Loucy (cell line): ENCODE measurements around the gene LYRM4.

Experiments used
- H2AFZ ChIP-seq: fragments of 200-600 bp; sonication (generic); 2 replicates; pipeline ENCODE4 v1.6.0; 2016; ENCODE audit warnings: antibody characterized with exemption, mild to moderate bottlenecking, low read length, moderate library complexity
- H3F3A ChIP-seq: fragments of 200-600 bp; 2 replicates; pipeline ENCODE4 v1.6.0; 2016; ENCODE audit warnings: antibody characterized with exemption, low read depth, mild to moderate bottlenecking
- H3K27me3 ChIP-seq: fragments of 200-600 bp; sonication (generic); 2 replicates; pipeline ENCODE4 v1.6.1; 2014; ENCODE audit warnings: low read length, mild to moderate bottlenecking; ENCODE audit not compliant: insufficient read depth, poor library complexity, severe bottlenecking
- H3K36me3 ChIP-seq: fragments of 200-600 bp; sonication (generic); 2 replicates; pipeline ENCODE4 v1.6.1; 2016; ENCODE audit warnings: low read length; ENCODE audit not compliant: insufficient read depth
- H3K4me1 ChIP-seq: fragments of 200-600 bp; sonication (generic); 2 replicates; pipeline ENCODE4 v1.5.1; 2014; ENCODE audit warnings: low read length, mild to moderate bottlenecking; ENCODE audit not compliant: insufficient read depth, poor library complexity, severe bottlenecking
- H3K4me2 ChIP-seq: fragments of 200-600 bp; sonication (generic); 2 replicates; pipeline ENCODE4 v1.6.0; 2014; ENCODE audit warnings: antibody characterized with exemption, low read length, low read depth, mild to moderate bottlenecking; ENCODE audit not compliant: poor library complexity, severe bottlenecking
- H3K4me3 ChIP-seq: fragments of 200-600 bp; sonication (generic); 2 replicates; pipeline ENCODE4 v1.5.1; 2014; ENCODE audit warnings: low read length, mild to moderate bottlenecking, mixed read lengths; ENCODE audit not compliant: poor library complexity, severe bottlenecking
- H3K79me2 ChIP-seq: fragments of 200-600 bp; sonication (generic); 2 replicates; pipeline ENCODE4 v1.6.1; 2014; ENCODE audit warnings: low read length; ENCODE audit not compliant: insufficient read depth
- H3K9ac ChIP-seq: fragments of 200-600 bp; sonication (generic); 2 replicates; pipeline ENCODE4 v1.6.0; 2014; ENCODE audit warnings: mild to moderate bottlenecking, low read depth, low read length, moderate library complexity; ENCODE audit not compliant: poor library complexity, severe bottlenecking
- H3K9me2 ChIP-seq: fragments of 200-600 bp; sonication (generic); replicated peaks from 2 replicates; pipeline ENCODE4 v1.6.1; 2016; ENCODE audit warnings: low read depth, low read length, mixed read lengths
- H3K9me3 ChIP-seq: fragments of 200-600 bp; sonication (generic); 2 replicates; pipeline ENCODE4 v1.6.1; 2014; ENCODE audit warnings: mild to moderate bottlenecking, antibody characterized with exemption, low read length, low read depth; ENCODE audit not compliant: insufficient read depth
- H4K20me1 ChIP-seq: fragments of 200-600 bp; sonication (generic); 2 replicates; pipeline ENCODE4 v1.6.0; 2014; ENCODE audit warnings: antibody characterized with exemption, low read length, mild to moderate bottlenecking; ENCODE audit not compliant: insufficient read depth, poor library complexity, severe bottlenecking
- CTCF ChIP-seq: fragments of 200-600 bp; sonication (generic); conservative IDR thresholded peaks from 2 replicates; pipeline ENCODE4 v1.5.1; 2014; ENCODE audit warnings: mild to moderate bottlenecking, antibody characterized with exemption, low read length
- EZH2phosphoT487 ChIP-seq: fragments of 200-600 bp; IDR thresholded peaks from 2 replicates; pipeline ENCODE4 v1.6.1; 2018; ENCODE audit warnings: antibody characterized with exemption, mild to moderate bottlenecking, moderate library complexity, borderline replicate concordance

The LYRM4 gene

DNA sequence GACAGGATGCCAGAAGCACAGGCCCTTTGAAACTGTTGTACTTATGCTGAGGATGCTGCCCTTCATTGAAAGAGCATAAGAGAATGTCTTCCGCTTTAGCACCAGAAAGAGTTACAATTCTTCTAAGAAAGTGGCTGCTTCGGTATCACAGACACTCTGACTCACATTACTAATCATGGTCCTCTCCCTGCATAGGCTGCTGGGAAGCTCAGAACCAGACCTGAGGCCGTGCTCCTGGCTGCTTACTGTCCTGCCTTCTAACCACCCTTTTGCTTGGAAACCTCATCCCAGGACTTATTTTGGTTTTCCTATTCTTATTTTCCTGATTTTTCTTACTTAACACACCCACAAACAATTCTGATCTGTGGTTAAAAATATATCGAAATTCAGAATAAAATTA lies 22.9 kb downstream of the LYRM4 start:
- Histone ChIP-seq H3K9ac (no peak overlapping the region), H3K9me2 (no peaks in the 10 kb centered on the region), H3F3A (no peaks in the 10 kb centered on the region), H3K9me3 (no peaks in the 10 kb centered on the region), H3K4me3 (no peak overlapping the region), H3K27me3 (no peaks in the 10 kb centered on the region), H3K79me2 (no peaks in the 10 kb centered on the region), H3K36me3 (no peaks in the 10 kb centered on the region; the same call in 1 of the 2 replicates), H3K4me2 (no peak overlapping the region), H4K20me1 (no peaks in the 10 kb centered on the region), H2AFZ (no peak overlapping the region), H3K4me1 (no peaks in the 10 kb centered on the region)
- no peak for TF ChIP-seq EZH2phosphoT487
- TF ChIP-seq CTCF: no peak

GRCh38 chr6:5235830-5236229 lies 24.9 kb downstream of the LYRM4 start:
- H3K4me3 ChIP-seq: no peak overlapping the region
- H3K27me3 ChIP-seq: no peaks in the 10 kb centered on the region
- TF ChIP-seq EZH2phosphoT487: no peak
- no peak for TF ChIP-seq CTCF
- H3F3A ChIP-seq: no peaks in the 10 kb centered on the region
- H3K9ac ChIP-seq: no peak overlapping the region
- H3K36me3 ChIP-seq: no peaks in the 10 kb centered on the region; the same call in 1 of the 2 replicates
- no peaks in the 10 kb centered on the region for H3K9me3 ChIP-seq
- H4K20me1 ChIP-seq: no peaks in the 10 kb centered on the region
- H3K4me1 ChIP-seq: no peaks in the 10 kb centered on the region
- no peaks in the 10 kb centered on the region for H3K79me2 ChIP-seq
- H2AFZ ChIP-seq: no peak overlapping the region
- H3K4me2 ChIP-seq: no peak overlapping the region
- no peaks in the 10 kb centered on the region for H3K9me2 ChIP-seq

DNA sequence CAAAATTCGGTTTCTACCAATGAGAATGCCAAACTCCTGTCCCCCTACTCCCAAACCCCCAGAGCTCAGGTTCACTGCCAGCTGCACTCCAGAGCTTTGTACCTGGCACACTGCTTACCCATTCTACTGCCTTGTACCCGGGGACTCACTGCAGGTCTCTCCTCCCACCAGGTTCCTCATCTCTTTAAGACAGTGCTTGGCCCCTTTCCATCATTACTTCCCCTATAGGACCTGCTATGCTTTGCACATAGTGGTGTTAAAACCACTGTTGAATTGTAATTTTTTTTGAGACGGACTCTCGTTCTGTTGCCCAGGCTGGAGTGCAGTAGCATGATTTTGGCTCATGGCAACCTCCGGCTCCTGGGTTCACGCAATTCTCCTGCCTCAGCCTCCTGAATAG lies 25.9 kb downstream of the LYRM4 start:
- Histone ChIP-seq H3K27me3 (no peaks in the 10 kb centered on the region), H3K9ac (no peak overlapping the region), H3K4me1 (no peaks in the 10 kb centered on the region), H3K36me3 (no peaks in the 10 kb centered on the region; the same call in 1 of the 2 replicates), H3K9me3 (no peaks in the 10 kb centered on the region), H3K4me3 (no peak overlapping the region), H3K79me2 (no peaks in the 10 kb centered on the region), H3K4me2 (no peak overlapping the region), H3K9me2 (no peaks in the 10 kb centered on the region), H3F3A (no peaks in the 10 kb centered on the region), H4K20me1 (no peaks in the 10 kb centered on the region), H2AFZ (no peak overlapping the region)
- TF ChIP-seq CTCF: no peak
- TF ChIP-seq EZH2phosphoT487: no peak
